A549 (cell line): ENCODE data around the gene ADSS1.

ENCODE experiments used
- BHLHE40 ChIP-seq: IDR thresholded peaks from 2 replicates; pipeline ENCODE4 v1.6.1; 2012; ENCODE audit warnings: low read depth, low read length, inconsistent platforms
- RARB ChIP-seq: fragments of 250-450 bp; sonication (Bioruptor Pico); IDR thresholded peaks from 2 replicates; pipeline ENCODE4 v1.8.0; 2021; ENCODE audit warnings: mild to moderate bottlenecking, moderate library complexity
- RCOR1 ChIP-seq: fragments of 150-350 bp; IDR thresholded peaks from 2 replicates; pipeline ENCODE4 v1.6.1; 2014; ENCODE audit warnings: antibody characterized with exemption, low read length, low read depth
- TF ChIP-seq, protein P1 (sequence below): fragments of 250-450 bp; sonication (Bioruptor Pico); IDR thresholded peaks from 2 replicates; pipeline ENCODE4 v1.5.0; 2021; ENCODE audit warnings: mild to moderate bottlenecking, moderate library complexity, borderline replicate concordance
- TF ChIP-seq, protein P2 (sequence below): fragments of >200 bp; sonication (Bioruptor Twin); formaldehyde crosslinking; IDR thresholded peaks from 3 replicates; pipeline ENCODE4 v1.5.1; 2016

DNA sequence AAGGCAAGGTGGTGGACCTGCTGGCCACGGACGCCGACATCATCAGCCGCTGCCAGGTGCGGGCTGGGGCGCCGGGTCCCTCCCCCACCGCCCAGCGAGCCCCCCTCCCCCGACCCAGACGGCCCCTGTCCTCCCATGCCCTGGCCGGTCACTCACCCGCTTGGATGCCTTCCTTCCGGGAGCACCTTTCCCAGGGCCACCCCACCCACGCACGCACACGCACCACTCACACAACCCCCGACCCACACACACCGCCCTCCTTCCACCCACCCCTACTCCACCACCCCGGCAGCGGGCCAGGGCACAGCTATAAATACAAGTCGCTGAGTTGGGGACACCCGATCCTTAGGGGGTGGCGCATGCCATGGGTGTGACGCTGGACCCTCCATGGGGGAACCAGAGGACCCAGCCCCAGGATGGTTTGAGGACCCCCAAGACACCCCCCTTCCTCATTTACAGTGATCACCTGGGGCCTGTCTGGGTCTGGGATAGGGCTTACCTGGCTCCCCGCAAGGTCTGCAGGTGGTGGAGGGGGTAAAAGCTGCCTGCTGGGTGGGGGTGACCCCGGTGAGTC lies 465 bp downstream of the ADSS1 start:
- TF ChIP-seq RCOR1 (no peak), RARB (CRISPR knock-in tag) (no peak), BHLHE40 (no peak)
- TF ChIP-seq, protein P1, sequence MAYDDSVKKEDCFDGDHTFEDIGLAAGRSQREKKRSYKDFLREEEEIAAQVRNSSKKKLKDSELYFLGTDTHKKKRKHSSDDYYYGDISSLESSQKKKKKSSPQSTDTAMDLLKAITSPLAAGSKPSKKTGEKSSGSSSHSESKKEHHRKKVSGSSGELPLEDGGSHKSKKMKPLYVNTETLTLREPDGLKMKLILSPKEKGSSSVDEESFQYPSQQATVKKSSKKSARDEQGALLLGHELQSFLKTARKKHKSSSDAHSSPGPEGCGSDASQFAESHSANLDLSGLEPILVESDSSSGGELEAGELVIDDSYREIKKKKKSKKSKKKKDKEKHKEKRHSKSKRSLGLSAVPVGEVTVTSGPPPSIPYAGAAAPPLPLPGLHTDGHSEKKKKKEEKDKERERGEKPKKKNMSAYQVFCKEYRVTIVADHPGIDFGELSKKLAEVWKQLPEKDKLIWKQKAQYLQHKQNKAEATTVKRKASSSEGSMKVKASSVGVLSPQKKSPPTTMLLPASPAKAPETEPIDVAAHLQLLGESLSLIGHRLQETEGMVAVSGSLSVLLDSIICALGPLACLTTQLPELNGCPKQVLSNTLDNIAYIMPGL (CRISPR knock-in tag), result no peak
- TF ChIP-seq, protein P2, sequence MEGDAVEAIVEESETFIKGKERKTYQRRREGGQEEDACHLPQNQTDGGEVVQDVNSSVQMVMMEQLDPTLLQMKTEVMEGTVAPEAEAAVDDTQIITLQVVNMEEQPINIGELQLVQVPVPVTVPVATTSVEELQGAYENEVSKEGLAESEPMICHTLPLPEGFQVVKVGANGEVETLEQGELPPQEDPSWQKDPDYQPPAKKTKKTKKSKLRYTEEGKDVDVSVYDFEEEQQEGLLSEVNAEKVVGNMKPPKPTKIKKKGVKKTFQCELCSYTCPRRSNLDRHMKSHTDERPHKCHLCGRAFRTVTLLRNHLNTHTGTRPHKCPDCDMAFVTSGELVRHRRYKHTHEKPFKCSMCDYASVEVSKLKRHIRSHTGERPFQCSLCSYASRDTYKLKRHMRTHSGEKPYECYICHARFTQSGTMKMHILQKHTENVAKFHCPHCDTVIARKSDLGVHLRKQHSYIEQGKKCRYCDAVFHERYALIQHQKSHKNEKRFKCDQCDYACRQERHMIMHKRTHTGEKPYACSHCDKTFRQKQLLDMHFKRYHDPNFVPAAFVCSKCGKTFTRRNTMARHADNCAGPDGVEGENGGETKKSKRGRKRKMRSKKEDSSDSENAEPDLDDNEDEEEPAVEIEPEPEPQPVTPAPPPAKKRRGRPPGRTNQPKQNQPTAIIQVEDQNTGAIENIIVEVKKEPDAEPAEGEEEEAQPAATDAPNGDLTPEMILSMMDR, result no peak
